GM18873 (cell line): ENCODE results near the gene GALNT9.
"Not testable (repeated sequence)": the region's sequence is repeated elsewhere in the genome, so short reads cannot be mapped to it uniquely, and the experiment has no call there.

ENCODE experiments used
- ATAC-seq: cut with Tn5 transposase; IDR thresholded peaks from one replicate; pipeline ENCODE4 v1.9.1; 2021; ENCODE audit warnings: mild to moderate bottlenecking, moderate library complexity, moderate number of reproducible peaks; ENCODE audit not compliant: unreplicated experiment, low FRiP score

Gene GALNT9

DNA sequence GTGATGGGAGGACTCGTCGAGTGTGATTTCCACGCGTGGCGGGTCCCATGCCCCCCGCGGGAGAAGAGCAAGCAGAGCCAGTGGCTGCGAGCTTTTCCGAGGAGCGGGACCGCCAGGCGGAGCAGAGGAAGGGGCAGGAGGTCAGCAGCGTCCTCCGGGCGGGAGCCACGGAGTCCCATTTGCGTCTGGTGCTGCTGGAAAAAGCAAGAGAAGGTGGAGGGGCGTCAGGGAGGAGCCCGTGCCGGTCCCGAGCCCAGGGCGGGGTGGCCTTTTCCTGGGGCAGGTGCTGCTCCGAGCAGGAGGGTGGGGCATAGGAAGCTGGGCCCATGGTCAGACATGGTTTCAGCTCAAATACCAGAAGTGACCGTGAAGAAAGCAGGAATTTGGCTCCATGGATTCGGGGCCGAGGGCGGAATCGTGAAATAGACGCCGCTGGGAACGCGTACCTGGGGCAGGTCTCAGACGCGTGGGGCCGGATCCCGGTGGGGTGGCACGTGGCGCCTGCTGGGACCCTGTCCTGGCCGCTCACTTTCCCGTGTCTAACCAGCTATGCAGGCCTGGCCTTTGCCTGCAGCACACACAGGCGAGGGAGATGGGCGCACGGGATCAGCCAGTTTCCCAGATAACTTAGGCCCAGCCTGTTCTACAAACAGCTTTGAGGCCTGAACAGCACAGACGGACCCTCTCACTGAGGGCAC is 60.0 kb downstream of the GALNT9 start:
- no peak for ATAC-seq

- ATAC-seq, result no peak
Measured at GRCh38 chr12:132268674-132269073, 60.7 kb downstream of the GALNT9 start.

DNA sequence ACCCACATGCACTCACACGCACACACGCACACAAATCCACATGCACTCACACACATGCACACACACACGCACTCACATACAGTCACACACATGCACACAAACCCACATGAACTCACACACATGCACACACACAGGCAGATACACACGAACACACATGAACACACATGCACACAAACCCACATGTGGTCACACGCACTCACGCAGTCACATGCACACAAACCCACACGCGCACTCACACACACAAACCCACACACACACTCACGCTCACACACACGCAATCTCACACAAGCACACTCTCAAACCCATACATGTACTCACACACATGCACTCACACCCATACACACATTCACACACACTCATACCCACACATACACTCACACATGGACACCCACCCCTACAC is 61.5 kb downstream of the GALNT9 start:
- no peak for ATAC-seq

GRCh38 chr12:132266802-132267201 is 62.6 kb downstream of the GALNT9 start:
- no peak for ATAC-seq

DNA sequence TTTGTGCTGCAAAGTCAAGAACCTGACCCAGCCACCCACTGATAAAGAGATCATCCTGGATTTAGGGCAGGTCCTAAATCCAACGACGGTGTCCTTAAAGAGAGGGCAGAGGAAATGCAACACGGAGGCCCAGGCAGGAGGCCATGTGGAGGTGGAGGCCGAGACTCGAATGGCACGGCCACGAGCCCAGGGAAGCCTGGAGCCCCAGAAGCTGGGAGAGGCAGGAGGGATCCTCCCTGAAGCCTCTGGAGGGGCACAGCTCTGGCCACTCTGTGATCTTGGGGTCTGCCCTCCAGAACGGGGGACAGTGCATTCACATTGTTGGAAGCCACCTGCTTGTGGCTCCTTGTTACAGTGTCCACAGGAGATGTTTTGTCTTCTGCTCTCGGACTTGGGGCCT is 63.0 kb downstream of the GALNT9 start:
- no peak for ATAC-seq

- ATAC-seq, result not testable (repeated sequence)
Measured at GRCh38 chr12:132265822-132266221, 63.6 kb downstream of the GALNT9 start.

- no peak for ATAC-seq
Measured at GRCh38 chr12:132265056-132265800, 64.2 kb downstream of the GALNT9 start.

DNA sequence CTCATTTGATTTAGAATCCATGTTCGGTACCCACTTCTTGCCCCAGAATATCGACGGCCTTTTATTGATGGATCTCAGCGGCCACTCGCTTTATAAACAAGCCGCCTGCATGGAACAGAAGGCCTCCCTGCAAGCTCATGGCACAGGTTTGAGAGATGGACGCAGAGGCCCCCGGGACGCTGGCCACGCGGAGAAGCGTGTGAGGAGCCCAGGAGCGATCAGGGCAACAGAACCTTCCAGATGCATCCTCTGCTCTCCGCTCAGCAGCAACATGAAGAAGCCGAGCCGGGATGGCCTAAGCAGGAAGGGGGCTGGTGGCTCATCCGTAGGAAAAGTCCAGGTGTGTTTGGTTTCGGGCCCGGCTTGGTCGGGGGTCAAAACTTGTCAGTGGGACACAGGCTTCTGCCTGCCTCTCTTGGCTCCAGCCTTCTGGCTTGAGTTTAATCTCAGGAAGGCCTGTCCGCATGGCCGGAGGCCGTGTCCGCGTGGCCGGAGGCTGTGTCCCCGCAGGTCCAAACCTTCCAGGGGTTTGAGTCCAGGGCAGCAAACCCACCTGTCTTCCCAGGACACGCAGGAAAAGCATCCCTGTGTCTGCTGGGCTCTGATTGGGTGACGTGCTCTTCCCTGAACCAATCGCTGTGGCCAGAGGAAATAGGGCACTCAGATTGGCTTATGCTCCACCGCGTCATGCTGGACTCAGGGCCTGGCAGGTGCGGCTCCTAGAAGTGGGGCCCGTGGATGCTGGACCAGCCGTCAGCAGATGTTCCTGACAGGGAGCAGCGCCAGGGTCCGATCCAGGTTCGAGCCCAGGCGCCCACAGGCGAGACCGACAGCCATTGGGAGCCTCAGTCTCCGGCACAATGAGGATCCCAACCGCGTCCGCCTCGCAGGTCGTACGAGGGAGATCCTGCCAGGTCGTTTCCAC is 65.0 kb downstream of the GALNT9 start:
- no peak for ATAC-seq

DNA sequence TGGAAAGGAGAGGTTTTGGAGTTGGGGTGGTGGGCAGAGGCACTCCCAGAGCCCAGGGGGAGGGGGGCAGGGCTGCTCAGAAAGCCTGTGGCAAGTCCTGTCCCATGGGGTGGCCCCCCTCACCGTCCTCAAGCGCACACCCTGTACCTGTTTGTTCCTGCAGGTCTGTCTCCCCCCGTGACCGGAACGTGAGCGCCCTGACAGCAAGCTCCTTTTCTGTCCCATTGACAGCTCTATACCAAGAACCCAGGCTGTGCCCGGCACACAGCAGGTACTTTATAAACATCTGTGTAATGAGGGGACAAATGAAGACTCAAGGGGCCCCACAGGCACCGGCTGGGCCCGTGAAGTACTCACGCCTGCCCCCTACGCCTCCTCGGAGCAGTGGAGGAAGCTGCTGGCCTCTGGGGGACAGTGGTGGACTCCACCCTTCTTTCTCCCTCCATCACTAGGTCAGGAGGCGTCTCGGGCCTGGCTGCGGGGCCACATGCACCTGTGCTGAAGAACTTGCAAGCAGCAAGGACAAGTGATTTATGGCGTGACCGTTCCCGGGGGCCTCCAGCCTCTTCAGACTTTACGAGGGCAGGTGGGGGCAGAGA is 65.8 kb downstream of the GALNT9 start:
- ATAC-seq, result no peak

DNA sequence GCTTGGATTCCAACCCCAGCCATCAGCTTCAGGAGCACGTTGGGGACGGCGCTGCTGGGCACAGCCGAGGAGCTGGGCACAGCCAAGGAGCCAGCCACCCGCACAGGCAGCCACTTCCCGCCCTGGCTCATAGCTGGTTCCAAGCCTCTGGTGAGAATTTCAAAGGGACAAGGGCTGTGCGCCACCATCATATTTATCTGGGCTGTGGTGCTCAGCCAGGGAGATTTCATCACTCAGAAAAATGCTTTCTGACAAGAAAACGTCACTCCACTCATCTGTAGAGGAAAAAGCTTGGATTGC is 66.4 kb downstream of the GALNT9 start:
- ATAC-seq, result no peak

DNA sequence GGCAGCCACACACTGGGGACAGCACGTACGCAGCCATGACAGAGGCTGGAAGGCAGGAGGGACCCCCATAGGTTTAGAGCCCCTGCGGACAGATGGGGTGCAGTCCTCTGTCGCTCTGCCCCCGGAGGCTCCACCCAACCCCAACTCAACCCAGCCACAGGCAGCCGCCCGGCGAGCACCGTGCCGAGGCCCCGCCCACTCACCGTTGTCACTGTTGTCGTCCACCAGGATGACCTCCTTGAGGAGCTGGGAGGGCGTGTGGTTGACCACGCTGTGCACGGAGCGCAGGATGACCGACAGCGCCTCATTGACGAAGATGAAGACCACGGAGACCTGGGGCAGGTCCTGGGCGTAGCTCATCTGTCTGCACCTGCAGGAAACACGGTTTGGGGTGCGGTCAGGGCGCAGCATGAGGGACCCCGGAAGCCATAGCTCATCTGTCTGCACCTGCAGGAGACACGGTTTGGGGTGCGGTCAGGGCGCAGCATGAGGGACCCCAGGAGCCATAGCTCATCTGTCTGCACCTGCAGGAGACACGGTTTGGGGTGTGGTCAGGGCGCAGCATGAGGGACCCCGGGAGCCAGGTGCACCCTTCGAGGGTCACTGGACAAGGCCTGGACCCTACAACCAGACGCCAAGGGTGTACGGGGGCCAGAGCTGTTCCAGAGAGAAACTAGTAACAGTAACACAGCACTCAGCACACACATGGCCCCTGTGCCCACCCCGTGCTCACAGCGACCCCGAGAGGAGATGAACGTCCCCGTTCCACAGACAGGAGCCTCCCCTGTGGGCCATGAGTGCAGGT is 66.9 kb downstream of the GALNT9 start:
- ATAC-seq, result no peak

GRCh38 chr12:132261328-132262138 is 67.9 kb downstream of the GALNT9 start:
- no peak for ATAC-seq

- no peak for ATAC-seq
Measured at GRCh38 chr12:132260721-132261120, 68.7 kb downstream of the GALNT9 start.

DNA sequence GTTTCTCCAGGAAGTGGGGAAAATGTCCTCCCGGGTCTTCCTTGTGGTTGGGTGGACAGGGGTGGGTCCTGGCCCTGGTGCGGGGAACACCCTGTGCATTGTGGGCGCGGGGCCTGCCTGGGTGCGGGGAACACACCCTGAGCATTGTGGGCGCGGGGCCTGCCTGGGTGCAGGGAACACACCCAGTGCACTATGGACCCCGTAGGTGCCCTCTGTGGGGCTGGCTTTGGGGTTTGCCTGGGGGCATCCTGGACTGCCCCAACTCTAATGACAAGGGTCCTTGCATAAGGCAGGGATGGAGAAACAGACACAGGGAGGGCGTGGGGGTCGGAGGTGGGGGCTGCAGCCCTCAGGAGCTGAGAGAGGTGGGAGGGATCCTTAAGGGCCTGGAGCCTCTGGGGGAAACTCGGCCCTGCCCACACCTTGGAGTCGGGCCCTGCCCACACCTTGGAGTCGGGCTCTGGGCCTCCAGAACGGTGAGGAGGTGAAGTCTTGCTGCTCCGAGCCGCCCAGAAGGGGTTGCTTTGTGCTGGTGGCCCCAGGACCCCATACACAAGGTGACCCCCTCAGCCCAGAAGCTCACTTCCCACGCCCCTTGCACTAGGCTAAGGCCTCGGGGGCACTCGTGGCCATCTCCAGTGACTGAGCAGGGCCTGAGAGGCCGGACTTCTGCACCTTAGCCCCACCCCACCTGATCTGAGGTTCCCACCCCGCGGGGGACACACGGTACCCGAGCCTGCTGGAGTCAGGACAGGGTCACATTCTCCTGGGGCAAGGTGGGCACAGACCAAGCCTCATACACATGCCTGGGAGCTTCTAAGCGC is 69.3 kb downstream of the GALNT9 start:
- ATAC-seq, result no peak

DNA sequence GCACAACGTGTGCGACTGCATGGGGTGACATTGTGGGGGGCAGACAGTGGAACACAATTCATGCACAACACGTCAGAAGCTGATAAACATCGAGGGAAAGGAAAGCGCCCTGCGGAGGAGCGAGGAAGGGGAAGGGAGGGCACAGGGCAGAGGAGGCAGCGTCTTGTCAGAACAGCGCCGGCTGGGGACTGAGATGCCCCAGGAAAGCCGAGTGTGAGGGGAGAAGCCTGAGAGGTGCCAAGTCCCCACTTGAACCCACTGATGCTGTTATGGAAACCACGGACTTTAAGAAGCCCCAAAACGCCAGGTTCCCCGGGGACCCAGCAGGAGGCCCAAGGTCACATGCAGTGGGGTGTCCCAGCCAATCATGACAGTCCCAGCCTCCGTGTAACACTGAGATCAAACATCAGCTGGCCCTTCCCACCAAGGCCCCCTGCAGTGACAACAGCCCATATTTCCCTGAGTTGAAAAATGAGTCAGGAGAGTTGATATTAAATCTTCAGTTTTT is 70.0 kb downstream of the GALNT9 start:
- ATAC-seq, result no peak

- no peak for ATAC-seq
Measured at GRCh38 chr12:132258543-132258942, 70.8 kb downstream of the GALNT9 start.

GRCh38 chr12:132257955-132258490 is 71.4 kb downstream of the GALNT9 start:
- ATAC-seq, result no peak
